Body of pancreas (tissue), 4 donors: ENCODE data around the gene PAM.

ENCODE experiments used
- CTCF ChIP-seq, 7 experiments: fragments of 450-650 bp in 4 of 7; fragments of 200-600 bp in 3 of 7; sonication (generic) in 3 of 7; IDR thresholded peaks; one replicate each; pipeline ENCODE4 v1.5.1; 2016 to 2019; ENCODE audit warnings: antibody characterized with exemption in 7 of 7
- POLR2A ChIP-seq, 3 donors: fragments of 450-650 bp; IDR thresholded peaks; one replicate each; pipeline ENCODE4 v1.6.1; 2016; ENCODE audit warnings: antibody characterized with exemption in 3 of 3, mild to moderate bottlenecking in 2 of 3

- TF ChIP-seq CTCF (IDR thresholded peaks at IDR 0.05), result no peak
- TF ChIP-seq POLR2A (IDR thresholded peaks at IDR 0.05), result no peak
These were observed 11.4 kb downstream of the PAM start for GRCh38 chr5:102766295-102767090.
